Keratinocyte (primary cell): Measurements from ENCODE around the gene ZNF804A. TPM values are rescaled to one million over a fixed set of nuclear protein-coding genes. Genes with fewer than 3 reads are reported as not detected.

ENCODE experiments used
- DNase-seq: peaks from one replicate; pipeline ENCODE4 v3.0.0-alpha.2; 2011; ENCODE audit warnings: low read depth, missing footprints, low spot score
- FAIRE-seq: peaks from 2 replicates; lab custom pipeline; 2011; peaks lifted over from hg19 to GRCh38; lab: Jason Lieb, UNC
- H2AFZ ChIP-seq: 2 replicates; pipeline ENCODE4 v1.6.0; 2012; ENCODE audit warnings: low read length, control low read depth, inconsistent platforms; ENCODE audit not compliant: control insufficient read depth
- H3K27ac ChIP-seq: 2 replicates; pipeline ENCODE4 v1.5.1; 2011; ENCODE audit warnings: low read length; ENCODE audit not compliant: control insufficient read depth, insufficient read depth
- H3K27me3 ChIP-seq: 3 replicates; pipeline ENCODE4 v1.6.0; 2011; ENCODE audit warnings: low read length; ENCODE audit not compliant: control insufficient read depth, insufficient read depth; ENCODE audit errors: extremely low read depth
- H3K36me3 ChIP-seq, 2 experiments: 2 replicates in 1 of 2; 3 replicates in 1 of 2; pipeline ENCODE4 v1.5.1; 2011; ENCODE audit warnings: low read length in 2 of 2, mild to moderate bottlenecking in 1 of 2; ENCODE audit not compliant: control insufficient read depth in 2 of 2, insufficient read depth in 2 of 2; ENCODE audit errors: extremely low read depth in 1 of 2
- H3K4me1 ChIP-seq: 3 replicates; pipeline ENCODE4 v1.5.1; 2011; ENCODE audit warnings: low read length; ENCODE audit not compliant: control insufficient read depth, insufficient read depth; ENCODE audit errors: extremely low read depth
- H3K4me2 ChIP-seq: 3 replicates; pipeline ENCODE4 v1.6.0; 2011; ENCODE audit warnings: low read depth, low read length; ENCODE audit not compliant: control insufficient read depth, insufficient read depth; ENCODE audit errors: extremely low read depth
- H3K4me3 ChIP-seq, 3 experiments: fragments of 200-600 bp in 1 of 3; sonication (generic) in 1 of 3; 2 replicates in 2 of 3; 3 replicates in 1 of 3; pipeline ENCODE4 v1.5.1; 2011 to 2016; ENCODE audit warnings: low read length in 3 of 3, mild to moderate bottlenecking in 3 of 3, control low read depth in 2 of 3, inconsistent platforms in 1 of 3, low read depth in 1 of 3, mixed read lengths in 1 of 3, mixed run types in 1 of 3, moderate library complexity in 1 of 3; ENCODE audit not compliant: control insufficient read depth in 2 of 3, insufficient read depth in 2 of 3; ENCODE audit errors: extremely low read depth in 1 of 3
- H3K79me2 ChIP-seq: 2 replicates; pipeline ENCODE4 v1.6.0; 2012; ENCODE audit warnings: low read length; ENCODE audit not compliant: control insufficient read depth, insufficient read depth
- H3K9ac ChIP-seq: 3 replicates; pipeline ENCODE4 v1.6.0; 2011; ENCODE audit warnings: low read length; ENCODE audit not compliant: control insufficient read depth, insufficient read depth; ENCODE audit errors: extremely low read depth
- H3K9me1 ChIP-seq: 3 replicates; pipeline ENCODE4 v1.6.0; 2011; ENCODE audit warnings: low read length; ENCODE audit not compliant: control insufficient read depth, insufficient read depth; ENCODE audit errors: extremely low read depth
- H3K9me3 ChIP-seq: 2 replicates; pipeline ENCODE4 v1.5.1; 2012; ENCODE audit warnings: low read depth, low read length; ENCODE audit not compliant: control insufficient read depth
- H4K20me1 ChIP-seq: 3 replicates; pipeline ENCODE4 v1.6.0; 2011; ENCODE audit warnings: low read length; ENCODE audit not compliant: control insufficient read depth, insufficient read depth; ENCODE audit errors: extremely low read depth
- CTCF ChIP-seq, 3 experiments: IDR thresholded peaks in 1 of 3; conservative IDR thresholded peaks in 1 of 3; optimal IDR thresholded peaks in 1 of 3; 2 replicates in 2 of 3; 3 replicates in 1 of 3; pipeline versions ENCODE3 to v1.5.1; 2011; ENCODE audit warnings: low read length in 3 of 3, mild to moderate bottlenecking in 3 of 3, moderate library complexity in 2 of 3, control low read depth in 1 of 3, inconsistent platforms in 1 of 3; ENCODE audit not compliant: insufficient read depth in 2 of 3; ENCODE audit errors: extremely low read depth in 1 of 3
- EZH2 ChIP-seq: IDR thresholded peaks from one replicate; pipeline ENCODE4 v1.6.1; 2012; ENCODE audit warnings: inconsistent platforms, mild to moderate bottlenecking, low read length, moderate library complexity
- dilution Hi-C: fragments of 300-500 bp; cut with MboI; formaldehyde crosslinking; loops from one replicate; pipeline ENCODE4 v1.7.0; 2020; ENCODE audit warnings: low sequenced_read_pairs; ENCODE audit not compliant: extremely low pct_ligation_motif_present
- polyA plus RNA-seq, 5 experiments: library from polyadenylated mRNA; depleted of rRNA in 3 of 5; stranded (reverse) in 3 of 5; stranded (forward) in 1 of 5; unstranded in 1 of 5; fragments of >200 nt; gene quantifications; 1 replicate in 1 of 5; 2 replicates in 3 of 5; 3 replicates in 1 of 5; pipeline versions ENCODE4 v1.2.1 to v1.2.3, GENCODE V29; 2011 to 2012; ENCODE audit warnings: missing spikeins in 2 of 5, low read depth in 1 of 5, low replicate concordance in 1 of 5

The ZNF804A gene
- polyA plus RNA-seq, 1 donor (not counting 4 experiments of a cell fraction or from before 2014, with no cell fraction given): 0.08 TPM

GRCh38 chr2:184875212-184875611 lies 276.9 kb downstream of the ZNF804A start:
- H4K20me1 ChIP-seq: no peaks in the 10 kb centered on the region
- TF ChIP-seq EZH2: no peak
- no peak for TF ChIP-seq CTCF (optimal IDR thresholded peaks at IDR 0.05 in 1 of 3, IDR thresholded peaks at IDR 0.05 in 1 of 3, conservative IDR thresholded peaks at IDR 0.05 in 1 of 3; ENCODE audit: extremely low read depth in 1 of 3, insufficient read depth in 2 of 3, low read length in 3 of 3)
- H2AFZ ChIP-seq: no peak overlapping the region
- no peak for DNase-seq
- H3K27me3 ChIP-seq: no peaks in the 10 kb centered on the region
- H3K4me2 ChIP-seq: no peak overlapping the region
- no peak overlapping the region for H3K27ac ChIP-seq
- no peaks in the 10 kb centered on the region for H3K9me3 ChIP-seq
- no peaks in the 10 kb centered on the region for H3K36me3 ChIP-seq
- H3K4me1 ChIP-seq: no peaks in the 10 kb centered on the region
- FAIRE-seq: no peak
- dilution Hi-C loops: no loop called here
- H3K4me3 ChIP-seq: no peak overlapping the region
- H3K79me2 ChIP-seq: no peaks in the 10 kb centered on the region
- no peaks in the 10 kb centered on the region for H3K9me1 ChIP-seq
- H3K9ac ChIP-seq: no peak overlapping the region

GRCh38 chr2:184875911-184876310 lies 277.6 kb downstream of the ZNF804A start:
- dilution Hi-C loops: no loop called here
- H3K27me3 ChIP-seq: no peaks in the 10 kb centered on the region
- FAIRE-seq: no peak
- H3K4me2 ChIP-seq: no peak overlapping the region
- no peak overlapping the region for H3K27ac ChIP-seq
- no peak for TF ChIP-seq CTCF (optimal IDR thresholded peaks at IDR 0.05 in 1 of 3, IDR thresholded peaks at IDR 0.05 in 1 of 3, conservative IDR thresholded peaks at IDR 0.05 in 1 of 3; ENCODE audit: extremely low read depth in 1 of 3, insufficient read depth in 2 of 3, low read length in 3 of 3)
- no peak for TF ChIP-seq EZH2
- no peak overlapping the region for H2AFZ ChIP-seq
- no peak overlapping the region for H3K9ac ChIP-seq
- no peaks in the 10 kb centered on the region for H3K36me3 ChIP-seq
- H4K20me1 ChIP-seq: no peaks in the 10 kb centered on the region
- no peaks in the 10 kb centered on the region for H3K4me1 ChIP-seq
- DNase-seq: no peak
- no peaks in the 10 kb centered on the region for H3K9me1 ChIP-seq
- no peaks in the 10 kb centered on the region for H3K9me3 ChIP-seq
- H3K4me3 ChIP-seq: no peak overlapping the region
- no peaks in the 10 kb centered on the region for H3K79me2 ChIP-seq
